M059J (cell line): ENCODE results near the gene ZNF827. TPM values are rescaled to one million over a fixed set of nuclear protein-coding genes. Genes with fewer than 3 reads are reported as not detected.

Experiments
- DNase-seq: peaks from one replicate; pipeline ENCODE4 v3.0.0-alpha.2; 2012; ENCODE audit warnings: low read depth
- total RNA-seq: library from RNA; depleted of rRNA; stranded (reverse); fragments of >200 nt; shearing (Covaris generic); gene quantifications from 2 replicates; pipeline ENCODE4 v1.2.3, GENCODE V29; 2014

Gene ZNF827
- total RNA-seq, 1 experiment from 2014 or later = 9.2 TPM

DNA sequence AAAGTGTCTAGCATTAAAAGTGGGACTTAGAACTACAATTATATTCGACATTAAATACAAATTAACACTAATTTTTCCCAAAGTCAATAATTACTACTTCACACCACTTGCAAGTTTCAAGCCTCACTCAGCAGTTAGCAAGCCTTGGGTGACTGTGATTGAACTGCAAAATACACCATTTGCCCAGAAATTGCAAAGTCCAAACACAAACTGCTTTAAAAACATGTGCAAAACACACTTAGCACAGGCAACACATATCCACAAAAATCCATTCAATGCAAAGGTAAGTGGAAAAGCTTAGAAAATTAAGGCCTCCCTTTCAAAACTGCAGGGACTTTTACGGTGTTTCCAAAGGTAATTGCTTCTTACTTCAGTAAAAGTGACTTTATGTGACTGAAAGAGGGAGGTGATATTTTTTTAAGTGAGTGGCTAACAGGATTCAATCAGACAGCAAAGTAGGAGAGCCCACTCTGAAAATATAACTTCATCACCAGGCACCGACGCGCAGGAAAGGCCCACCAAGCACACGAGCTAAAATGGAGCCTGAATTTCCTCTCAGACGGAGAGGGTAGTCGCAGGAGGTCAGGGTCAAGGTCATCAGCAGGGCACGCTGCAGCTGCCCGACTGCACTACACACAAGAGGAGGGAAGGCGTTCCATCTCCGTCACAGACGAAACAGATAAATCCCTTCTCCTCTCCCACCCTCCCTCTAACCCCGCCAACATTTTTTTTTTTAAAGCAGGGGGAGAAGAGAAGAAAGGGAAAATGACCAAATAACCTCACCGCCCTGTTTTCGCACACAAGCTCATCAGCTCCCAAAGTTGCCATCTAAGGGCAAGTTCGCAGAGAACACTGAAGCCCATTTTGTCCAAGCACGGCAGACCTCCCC, 3.1 kb downstream of the ZNF827 start:
- DNase-seq = no peak

DNA sequence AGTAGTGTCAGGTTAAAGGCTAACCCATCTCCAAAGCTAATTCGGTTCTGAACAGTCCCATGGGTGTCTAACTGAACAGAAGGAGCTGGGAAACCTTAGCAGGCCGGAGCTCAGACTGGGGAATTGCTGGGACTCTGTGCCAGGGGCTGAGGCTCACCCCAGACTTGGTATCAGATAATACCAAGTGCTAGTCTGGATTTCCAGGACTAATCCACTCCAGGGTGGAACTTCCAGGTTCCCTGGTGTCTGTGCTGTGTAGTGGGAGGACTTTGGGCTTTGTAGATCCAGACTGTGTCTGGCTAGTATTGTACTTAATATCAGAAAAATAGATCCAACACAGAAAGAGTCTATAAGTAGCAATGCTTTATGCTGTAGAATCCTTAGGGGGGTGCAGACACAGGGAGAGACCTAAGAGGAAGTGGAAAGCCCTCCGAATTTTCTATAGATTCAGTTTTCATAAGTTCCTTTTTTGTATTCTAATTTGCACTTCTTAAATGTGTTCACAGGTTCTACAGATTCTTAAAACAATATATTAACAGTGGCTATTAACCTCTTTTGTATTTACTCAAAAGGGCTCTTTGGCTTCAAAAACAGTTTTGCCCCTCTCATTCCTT, 4.1 kb downstream of the ZNF827 start:
- no peak for DNase-seq

DNA sequence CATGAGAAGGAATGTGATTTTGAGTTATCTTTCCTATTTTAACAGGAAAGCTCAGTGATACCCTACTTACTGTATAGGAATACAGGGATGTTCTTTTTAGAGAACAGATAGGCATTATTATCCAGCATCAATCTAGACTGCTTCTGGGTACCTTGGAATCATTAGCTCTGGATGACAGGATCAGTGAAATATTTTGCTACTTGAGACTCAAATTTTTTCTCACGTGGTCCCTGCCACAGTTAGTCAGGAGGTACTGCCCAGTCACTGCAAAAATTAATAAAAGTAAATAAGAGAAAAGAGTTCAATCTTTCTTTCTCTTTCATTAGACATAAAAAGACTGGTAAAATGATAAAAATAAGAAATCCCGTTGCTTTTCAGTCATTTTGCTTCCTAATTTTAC, 5.5 kb downstream of the ZNF827 start:
- peak; percentile 18 for DNase-seq

DNA sequence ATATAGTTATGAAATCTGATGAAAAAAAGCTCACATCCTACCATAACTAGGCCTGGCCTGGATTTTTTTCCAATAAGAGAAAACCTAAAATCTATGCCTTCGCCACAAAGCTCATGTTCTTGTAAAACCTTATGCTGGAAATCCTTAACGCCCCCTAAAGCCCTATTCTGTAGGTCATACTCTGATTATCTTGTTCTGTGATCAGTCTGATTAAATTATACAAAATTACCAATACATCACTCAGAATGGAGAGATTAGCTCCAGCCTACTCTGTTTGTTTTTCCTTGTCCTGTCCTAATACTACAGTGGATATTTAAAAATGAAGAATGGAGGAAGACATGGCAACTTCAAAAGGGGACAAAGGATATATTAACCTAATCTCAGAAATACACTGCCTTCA, 7.2 kb downstream of the ZNF827 start:
- DNase-seq = no peak

DNA sequence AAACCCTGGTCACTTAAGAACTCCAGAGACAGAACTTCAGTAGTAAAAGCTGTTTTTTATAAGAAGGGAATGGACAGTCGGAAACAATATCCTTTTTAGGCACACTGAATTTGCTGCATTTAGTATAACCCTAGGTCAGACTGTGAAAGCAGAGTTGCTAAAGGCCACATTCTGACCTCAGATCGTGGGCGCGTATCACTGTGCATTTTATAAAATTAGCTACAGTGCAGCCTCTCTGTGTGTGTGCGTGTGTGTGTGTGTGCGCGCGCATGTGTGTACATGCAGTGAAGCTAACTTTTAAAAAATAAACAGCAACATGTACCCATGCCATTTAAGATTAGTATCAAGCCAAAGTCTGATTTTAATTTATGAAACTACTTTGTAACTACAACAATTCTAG, 8.0 kb downstream of the ZNF827 start:
- DNase-seq = no peak

DNA sequence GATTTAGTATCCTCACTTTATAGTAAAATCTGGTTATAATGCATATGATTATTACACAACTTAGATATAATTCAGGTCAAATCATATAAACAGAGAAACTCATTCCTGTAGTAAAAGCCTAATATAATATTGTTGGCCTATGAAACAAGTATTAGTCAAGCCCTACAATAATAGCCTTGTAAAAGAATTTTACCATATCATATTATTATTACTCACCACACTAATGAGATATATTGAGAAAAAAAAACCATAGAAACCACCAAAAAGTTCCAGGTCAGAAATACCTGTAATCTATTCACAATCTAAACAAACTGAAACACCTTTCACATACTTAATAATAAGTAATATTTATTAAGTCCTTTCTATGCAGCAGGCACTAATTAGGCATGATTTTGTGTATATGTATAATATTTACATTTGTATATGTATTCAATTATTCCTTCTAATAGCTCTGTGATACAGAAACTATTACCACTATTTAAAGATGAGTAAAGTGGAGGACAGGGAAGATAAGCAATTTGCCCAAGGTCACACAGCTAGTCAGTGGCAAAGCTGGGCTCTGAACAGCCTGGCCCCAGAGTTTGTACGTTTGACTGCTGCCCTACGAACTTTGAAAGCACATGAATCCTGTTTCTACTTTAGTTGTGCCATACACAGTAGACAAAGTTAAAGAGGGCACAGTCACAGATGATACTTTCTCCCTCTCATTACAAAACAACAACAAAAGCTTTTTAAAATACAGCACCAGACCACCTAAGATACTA, 9.0 kb downstream of the ZNF827 start:
- DNase-seq = no peak

DNA sequence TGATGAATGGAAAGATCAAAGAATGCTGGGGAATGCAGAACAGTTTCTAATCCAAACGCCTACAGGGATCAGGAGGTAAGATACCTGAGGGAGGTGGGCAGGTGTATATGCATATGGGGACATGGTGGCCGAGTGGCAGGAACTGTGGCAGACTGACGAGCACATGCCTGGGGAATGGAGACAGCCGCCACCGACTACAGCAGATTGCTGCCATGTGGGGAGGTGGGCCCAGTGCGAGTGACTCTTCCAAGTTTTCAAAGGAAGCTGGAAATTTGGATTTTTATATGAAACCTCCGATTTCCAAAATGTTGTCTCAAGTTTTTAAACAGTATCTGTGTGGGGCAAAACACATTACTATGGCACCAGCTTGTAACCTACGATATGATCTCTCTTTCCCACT, 9.9 kb downstream of the ZNF827 start:
- DNase-seq = no peak

DNA sequence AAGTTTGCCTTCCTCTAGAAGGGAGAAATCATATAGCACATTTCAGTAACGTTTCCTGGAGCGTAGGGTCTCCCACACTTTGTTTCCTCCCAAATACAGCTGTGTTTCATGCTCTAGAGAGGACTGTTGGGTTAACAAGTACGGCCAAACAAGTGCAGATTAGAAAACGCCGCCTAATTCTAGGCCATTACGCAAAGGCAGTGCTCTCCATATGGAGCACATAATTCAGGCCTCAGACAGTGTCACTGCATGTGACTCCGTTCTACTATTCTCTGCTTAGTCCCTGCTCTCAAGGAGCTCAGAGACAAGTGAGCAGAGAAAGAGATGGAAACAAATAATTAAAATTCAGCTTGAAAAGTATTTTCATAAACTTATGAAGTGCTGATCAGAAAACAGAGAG, 11.6 kb downstream of the ZNF827 start:
- no peak for DNase-seq

DNA sequence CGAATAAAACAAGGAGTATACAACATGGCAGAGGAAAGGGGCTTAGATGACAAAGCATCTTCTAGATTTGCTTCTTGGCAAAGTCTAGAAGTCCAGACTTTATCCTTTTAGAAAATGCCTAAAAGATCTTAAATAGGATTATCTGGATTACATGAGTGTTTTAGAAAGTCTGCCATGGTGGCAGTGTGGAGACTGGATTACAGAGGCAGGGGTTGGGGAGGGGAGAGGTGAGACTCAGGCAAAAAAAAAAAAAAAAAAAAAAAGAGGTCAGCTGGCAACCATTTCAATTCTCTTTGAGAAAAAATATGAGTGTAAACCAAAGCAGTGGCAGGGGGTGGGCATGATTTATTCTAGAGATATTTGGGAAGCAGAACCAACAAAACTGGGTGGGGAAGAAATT, 17.4 kb downstream of the ZNF827 start:
- DNase-seq = no peak

DNA sequence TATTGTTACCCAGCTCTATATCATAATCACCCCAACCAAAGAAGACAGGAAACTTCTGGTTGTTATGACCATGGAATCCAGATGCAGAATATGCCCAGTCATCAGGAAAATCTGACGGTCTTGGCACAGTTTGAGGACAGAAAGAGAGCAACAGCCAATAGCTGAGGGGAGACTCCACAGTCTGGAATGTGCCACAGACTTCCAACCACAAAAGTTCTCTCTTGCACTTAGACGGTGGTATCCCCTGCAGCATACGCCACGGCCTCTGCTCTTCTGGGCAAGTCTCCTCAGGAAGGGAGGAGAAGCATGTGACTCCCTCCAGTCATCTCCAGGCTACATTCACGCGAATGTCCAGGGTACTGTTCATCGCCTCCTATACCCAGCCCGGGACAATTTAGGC, 18.4 kb downstream of the ZNF827 start:
- DNase-seq = peak; percentile 95

DNA sequence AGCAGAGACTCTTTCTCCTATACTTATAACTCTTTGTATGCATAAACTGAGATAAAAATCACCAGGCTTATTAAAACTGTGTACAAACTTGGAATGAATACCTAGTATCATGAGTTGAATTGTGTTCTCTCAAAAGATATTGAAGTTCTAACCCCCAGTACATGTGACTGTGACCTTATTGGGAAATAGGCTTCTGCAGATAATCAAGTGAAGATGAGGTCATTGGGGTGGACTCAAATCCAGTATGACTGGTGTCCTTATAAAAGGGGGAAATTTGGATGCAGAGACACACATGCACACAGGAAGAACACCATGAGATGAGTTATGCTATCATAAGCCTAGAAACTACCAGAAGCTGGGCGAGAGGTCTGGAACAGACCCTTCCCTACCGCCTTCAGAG, 26.2 kb downstream of the ZNF827 start:
- no peak for DNase-seq

DNA sequence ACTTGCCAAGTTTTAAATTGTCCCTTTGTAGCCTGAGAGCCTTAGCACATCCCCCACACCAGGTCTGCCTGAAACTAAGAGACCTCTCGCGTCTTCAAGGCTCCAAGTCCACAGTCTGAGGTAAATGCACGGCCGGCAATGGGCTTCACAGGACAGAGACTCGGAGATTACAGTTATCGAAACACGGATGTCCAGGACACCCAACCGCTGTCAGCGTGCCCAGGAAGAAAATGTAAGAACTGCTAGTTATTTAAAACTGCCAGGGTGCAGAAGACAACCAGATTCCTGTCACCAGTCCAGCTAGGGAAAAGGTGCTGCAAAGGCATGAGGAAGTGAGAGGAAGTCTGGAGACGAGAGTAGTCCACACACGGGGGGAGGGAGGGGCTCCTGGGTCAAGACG, 28.9 kb downstream of the ZNF827 start:
- DNase-seq = no peak

DNA sequence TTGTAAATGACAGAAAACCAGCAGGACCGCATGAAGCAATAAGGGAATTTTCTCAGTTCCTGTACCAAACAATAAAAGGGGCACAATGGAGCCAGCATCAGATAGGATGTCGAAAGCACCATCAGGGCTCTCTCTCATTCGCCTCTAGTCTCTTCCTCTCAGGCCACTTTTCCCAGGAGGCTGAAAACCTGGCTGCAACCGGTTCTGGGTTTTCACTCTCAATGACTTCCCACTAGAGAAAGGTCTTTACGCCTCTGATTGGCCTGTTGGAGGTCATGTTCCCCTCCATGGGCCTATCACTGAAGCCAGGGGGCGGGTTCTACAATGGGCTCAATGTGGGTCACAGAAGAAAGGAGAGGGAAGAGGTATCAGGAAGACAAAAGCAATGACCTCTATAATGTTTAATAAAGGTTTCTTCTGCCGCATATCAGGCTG, 29.3 kb downstream of the ZNF827 start:
- DNase-seq = no peak

DNA sequence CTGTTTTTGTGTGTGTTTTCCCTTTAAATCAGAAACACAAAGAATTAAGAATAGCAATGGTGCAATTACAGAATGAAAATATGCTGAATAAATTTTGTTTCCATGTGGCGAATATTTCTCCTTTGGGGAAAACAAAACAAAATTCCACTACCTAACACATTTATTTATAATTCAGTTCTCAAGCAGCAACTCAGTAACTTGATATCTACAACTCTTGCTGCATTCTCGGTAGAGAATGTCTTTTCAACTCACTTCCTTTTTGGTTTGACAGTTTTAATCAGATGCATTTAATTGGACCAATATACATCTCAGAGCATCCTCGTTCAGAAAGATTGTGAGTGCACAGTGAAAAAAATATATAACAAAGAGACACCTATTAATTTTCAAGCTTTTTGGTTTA, 30.8 kb downstream of the ZNF827 start:
- no peak for DNase-seq

DNA sequence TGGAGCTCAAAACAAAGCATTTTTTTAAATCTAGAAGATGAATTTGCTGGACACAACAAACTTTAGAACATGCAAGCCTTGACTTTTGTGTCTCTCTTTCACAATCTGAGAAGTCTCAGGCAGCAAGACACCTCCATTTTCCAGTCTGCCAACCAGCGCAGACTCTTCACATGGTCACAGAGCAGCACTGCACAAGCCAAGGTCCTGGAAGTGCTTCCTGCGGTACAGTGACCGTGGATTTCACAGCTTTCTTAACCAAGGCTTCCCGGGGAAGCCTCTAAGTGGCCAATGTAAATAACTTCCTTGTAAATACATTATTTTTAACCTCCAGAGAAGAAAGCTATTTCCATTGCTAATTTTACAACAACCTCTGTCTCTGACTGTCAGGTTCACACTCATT, 31.2 kb downstream of the ZNF827 start:
- DNase-seq = no peak

DNA sequence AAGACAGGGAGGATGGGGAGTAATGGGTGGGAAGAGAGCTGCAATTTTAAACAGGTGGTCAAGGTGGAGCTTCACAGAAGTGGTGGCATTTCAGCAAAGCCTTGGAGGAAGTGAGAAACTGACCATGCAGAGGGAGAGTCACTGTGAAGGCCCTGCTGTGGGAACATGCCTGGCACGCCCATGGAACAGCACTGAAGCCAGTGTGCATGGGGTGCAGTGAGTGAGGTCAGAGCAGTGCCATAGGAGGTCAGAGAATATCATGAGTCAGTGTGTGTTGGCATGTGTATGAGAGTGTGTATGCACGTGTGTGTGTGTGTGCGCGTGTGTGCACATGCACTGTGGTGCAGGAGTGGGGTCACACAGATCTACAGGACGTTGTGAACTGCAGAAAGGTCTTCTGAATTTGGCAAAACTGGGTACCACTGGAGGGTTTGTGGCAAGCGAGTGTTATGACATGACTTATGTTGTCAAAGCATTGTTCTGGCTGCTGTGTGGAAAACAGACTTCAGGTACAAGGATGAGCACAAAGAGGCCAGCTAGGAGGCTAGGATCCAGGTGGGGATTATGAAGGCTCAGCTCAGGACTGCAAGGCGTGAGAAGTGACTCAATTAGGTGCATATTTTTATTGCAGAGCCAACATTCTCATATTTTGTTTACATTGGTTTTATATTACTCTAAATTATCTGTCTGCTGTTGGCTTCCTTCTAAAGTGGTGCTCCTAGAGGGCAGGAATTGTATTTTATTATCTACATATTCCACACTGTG, 34.0 kb downstream of the ZNF827 start:
- DNase-seq = no peak

DNA sequence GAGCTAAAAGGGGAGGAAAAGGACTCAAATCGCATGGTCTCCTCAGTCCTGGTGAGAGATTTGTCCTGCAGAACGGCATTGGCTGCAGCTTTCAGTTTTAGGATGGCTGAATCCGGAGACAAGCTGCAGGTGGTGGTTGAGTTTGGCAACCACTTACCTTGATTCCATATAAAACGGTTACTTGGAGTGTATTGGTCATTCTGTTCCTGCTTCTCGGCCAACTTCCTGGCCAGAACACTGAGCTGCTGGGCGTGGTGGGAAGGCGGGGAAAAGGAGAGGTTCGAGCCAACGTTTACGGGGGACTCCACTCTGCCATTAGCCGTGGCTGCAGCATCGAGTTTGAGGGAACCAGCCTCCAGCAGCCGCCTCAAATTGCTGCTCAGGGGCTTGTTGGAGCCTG, 36.1 kb downstream of the ZNF827 start:
- DNase-seq = no peak

DNA sequence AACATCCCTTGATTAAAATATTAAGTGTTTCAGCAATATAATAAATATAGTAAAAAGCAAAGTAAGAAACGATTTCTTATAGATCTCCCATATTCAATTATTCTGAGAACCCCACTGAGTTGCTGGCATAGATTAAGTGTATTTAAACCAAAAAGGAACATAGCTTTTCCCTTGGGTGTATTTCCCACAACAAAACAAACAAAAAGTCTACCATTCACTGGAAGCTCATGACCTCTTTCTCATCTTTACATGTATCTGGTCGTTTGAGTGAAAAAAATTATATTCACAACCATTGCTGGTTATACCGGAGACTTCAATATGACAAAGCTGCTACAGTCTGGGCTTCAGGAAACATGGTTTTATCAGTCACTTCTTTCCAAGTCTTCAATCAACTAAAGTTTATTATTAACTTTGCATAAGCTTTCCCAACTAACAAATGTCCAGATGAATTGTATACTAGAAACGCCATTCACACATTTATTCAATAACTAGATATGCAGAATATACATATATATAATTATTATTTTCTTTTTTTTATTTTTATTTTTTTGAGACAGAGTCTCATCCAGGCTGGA, 38.6 kb downstream of the ZNF827 start:
- DNase-seq = no peak

DNA sequence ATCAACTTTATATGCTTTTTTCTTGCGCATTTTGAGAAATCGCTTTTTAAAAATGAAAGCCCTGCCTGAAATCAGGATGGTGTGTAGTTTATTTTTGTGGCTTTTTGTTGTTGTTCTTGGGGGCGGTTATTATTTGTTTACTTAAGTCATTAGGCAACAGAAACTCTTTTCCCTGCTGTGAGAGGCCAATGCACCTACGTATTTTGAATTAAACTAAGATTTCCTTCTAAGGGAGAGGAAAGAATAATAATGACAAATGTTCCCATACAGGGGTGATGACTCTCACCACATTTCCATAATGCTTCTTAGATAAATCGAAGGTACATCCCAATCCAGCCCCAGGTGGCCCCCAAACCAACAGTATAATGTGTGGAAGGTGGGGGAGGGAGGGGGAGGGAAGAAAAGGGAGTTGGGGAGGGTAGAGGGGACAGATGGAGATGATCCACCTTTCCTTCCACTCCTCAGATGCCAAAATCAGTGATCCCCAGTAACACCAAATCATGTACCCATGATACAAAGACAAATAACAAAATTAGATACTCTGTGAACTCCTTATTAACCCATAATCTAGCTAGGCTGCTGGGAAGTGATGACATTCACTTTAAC, 39.6 kb downstream of the ZNF827 start:
- no peak for DNase-seq

DNA sequence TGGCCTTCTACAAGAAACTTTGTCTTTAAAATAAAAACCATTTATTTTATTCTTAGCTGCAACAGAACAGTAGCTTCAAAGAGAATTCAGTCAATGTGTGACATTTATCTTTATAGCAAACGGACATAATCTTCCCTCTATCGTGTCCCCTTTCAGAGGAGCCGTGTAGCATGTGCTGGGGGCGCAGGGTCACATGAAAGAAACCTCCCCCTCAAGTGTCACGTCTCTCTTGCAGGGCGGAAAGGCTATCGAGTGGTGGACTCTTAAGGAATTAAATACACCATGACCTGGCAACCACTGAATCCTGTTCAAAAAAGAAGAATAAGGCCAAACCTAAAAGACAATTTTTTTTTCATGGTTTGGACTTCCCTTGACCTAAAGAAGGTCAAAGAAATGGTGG, 40.2 kb downstream of the ZNF827 start:
- no peak for DNase-seq

DNA sequence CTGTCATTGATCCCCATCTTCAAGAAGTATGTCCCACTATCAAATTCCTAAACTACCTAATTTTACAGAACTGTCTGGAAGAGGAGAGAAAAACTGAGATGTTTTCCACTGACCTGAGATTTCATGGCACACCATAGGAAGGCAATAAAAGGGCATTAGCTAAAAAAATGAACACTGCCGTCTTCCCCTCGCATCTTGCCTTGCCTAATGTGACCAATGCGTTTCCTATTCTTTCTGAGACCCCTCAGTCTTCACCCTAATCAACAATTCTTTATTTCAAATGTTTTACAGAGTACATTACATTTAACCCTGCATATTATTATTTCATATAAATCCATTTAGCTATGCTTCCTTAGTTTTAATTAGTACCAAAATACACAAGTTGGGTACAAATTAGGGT, 43.6 kb downstream of the ZNF827 start:
- no peak for DNase-seq
